ENCODE data around the gene AKAP1.

Gene AKAP1, protein sequence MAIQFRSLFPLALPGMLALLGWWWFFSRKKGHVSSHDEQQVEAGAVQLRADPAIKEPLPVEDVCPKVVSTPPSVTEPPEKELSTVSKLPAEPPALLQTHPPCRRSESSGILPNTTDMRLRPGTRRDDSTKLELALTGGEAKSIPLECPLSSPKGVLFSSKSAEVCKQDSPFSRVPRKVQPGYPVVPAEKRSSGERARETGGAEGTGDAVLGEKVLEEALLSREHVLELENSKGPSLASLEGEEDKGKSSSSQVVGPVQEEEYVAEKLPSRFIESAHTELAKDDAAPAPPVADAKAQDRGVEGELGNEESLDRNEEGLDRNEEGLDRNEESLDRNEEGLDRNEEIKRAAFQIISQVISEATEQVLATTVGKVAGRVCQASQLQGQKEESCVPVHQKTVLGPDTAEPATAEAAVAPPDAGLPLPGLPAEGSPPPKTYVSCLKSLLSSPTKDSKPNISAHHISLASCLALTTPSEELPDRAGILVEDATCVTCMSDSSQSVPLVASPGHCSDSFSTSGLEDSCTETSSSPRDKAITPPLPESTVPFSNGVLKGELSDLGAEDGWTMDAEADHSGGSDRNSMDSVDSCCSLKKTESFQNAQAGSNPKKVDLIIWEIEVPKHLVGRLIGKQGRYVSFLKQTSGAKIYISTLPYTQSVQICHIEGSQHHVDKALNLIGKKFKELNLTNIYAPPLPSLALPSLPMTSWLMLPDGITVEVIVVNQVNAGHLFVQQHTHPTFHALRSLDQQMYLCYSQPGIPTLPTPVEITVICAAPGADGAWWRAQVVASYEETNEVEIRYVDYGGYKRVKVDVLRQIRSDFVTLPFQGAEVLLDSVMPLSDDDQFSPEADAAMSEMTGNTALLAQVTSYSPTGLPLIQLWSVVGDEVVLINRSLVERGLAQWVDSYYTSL

DNA sequence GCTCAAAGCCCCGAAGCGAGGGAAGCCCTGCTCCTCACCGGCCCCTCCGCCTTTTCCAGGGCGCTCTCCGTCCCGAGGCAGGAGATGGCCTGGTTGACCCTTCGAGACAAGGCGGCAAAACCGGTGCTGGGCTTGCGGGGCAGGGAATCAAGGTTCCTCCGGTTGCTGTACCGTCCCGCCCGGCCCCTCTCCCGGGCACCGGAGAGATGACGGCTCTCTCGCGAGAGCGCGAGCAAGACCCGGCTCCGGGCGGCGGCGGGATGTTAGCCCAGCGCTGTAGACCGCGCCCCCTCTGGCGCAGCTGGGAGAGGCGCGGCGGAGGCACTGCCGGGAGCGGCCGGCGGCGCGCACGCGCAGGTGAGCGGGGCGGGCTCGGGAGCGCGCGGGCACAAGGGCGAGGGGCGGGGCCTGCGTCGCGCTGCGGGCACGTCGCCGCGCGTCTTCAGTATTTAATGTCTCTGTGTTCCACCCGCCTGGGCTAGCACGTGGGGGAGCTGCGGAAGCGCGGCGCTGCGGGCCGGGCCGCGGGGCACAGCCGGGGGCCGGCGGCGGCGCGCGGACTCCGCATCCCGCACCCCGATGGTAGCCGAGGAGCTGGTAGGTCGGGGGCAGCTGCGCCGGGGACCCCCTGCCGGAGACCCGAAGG, at the start of gene AKAP1:
TSS of gene AKAP1 (plus strand) at position 445 of the 646 bp plus-strand sequence. CDS start 20,219 bp downstream, outside the sequence.
- no peak for TF ChIP-seq GATA2 (IDR thresholded peaks at IDR 0.05; ENCODE audit: low read depth, low read length)
- no peak for TF ChIP-seq GATA3 (IDR thresholded peaks at IDR 0.05; ENCODE audit: low read depth, low read length)

DNA sequence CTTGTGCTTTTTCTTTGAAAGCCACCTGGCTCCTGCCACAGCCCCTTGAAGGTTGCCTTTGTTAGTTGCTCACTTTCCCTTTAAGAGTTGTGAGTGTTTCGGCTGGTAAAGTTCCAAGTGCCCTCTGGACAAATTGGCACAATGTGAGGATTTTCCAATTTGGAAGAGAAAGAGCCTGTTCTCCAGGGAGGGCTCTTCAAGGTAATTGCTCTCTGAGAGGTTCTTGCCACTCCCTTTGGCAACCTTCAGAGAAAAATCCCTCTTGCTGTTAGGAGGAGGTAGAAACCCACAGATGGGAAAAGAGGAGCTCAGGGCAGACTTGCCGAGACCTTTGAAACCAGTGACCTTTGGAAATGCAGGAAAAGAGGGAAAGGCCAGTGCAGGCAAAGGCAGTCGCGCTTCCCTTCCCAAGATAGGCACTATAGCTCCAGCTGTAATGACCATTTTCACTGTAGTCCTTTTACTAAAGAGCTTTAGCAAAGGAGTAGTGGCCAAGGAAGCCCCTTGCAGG, 49.0 kb upstream of the AKAP1 start:
- TF ChIP-seq GATA3 (IDR thresholded peaks at IDR 0.05; ENCODE audit: low read depth, low read length) (no peak), GATA2 (IDR thresholded peaks at IDR 0.05; ENCODE audit: low read depth, low read length) (no peak)

DNA sequence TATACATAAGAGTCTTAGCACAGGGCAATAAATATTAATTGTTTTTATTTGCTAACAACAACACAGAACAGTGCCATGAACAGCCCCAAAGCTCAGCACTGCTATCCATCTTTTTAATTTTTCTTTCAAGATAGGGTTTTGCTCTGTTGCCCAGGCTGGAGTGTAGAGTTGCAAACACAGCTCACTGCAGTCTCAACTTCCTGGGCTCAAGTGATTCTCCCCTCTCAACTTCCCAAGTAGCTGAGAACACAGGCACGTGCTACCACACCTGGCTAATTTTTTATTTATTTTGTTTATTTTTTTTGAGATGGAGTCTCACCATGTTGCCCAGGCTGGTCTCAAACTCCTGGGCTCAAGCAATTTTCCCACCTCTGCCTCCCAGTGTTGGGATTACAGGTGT, 47.6 kb upstream of the AKAP1 start:
- no peak for TF ChIP-seq GATA2 (IDR thresholded peaks at IDR 0.05; ENCODE audit: low read depth, low read length)
- TF ChIP-seq GATA3 (IDR thresholded peaks at IDR 0.05; ENCODE audit: low read depth, low read length): no peak

DNA sequence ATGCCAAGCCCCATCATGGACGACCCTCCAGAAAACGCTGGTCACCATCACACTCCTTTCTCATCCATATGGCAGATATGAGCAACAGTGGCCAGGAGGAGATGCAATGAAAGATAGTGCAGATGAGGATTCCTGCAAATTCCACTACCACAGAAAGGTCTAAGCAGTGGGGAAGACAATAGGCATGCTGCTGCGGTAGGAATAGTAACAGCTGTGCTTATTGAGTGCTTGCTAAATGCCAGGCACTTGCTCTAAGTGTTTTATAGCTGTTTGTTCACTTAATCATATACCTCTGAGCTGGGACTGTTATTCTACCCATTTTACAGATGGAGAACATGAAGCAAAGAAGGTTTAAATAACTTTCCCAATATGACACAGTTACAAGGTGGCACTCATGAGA, 46.6 kb upstream of the AKAP1 start:
- no peak for TF ChIP-seq GATA3 (IDR thresholded peaks at IDR 0.05; ENCODE audit: low read depth, low read length)
- TF ChIP-seq GATA2 (IDR thresholded peaks at IDR 0.05; ENCODE audit: low read depth, low read length): no peak

DNA sequence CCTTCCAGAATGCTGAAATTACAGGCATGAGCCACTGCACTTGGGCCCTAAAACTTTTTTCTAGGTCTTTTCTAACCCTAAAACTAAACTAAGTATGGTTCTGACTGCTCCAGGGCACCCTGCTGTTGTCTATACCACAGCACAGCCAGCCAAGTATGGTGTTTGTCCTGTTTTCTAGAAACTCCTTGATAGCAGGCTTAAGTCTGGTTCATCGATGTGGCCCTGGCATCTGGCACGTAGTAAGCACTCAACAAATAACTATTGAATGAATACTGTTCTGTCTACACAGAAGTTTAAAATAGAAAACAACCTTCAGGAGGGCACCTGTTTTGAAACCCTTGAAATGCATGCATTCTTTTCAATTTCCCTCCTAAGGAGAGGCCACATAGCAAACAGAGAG, 44.5 kb upstream of the AKAP1 start:
- no peak for TF ChIP-seq GATA2 (IDR thresholded peaks at IDR 0.05; ENCODE audit: low read depth, low read length)
- no peak for TF ChIP-seq GATA3 (IDR thresholded peaks at IDR 0.05; ENCODE audit: low read depth, low read length)

DNA sequence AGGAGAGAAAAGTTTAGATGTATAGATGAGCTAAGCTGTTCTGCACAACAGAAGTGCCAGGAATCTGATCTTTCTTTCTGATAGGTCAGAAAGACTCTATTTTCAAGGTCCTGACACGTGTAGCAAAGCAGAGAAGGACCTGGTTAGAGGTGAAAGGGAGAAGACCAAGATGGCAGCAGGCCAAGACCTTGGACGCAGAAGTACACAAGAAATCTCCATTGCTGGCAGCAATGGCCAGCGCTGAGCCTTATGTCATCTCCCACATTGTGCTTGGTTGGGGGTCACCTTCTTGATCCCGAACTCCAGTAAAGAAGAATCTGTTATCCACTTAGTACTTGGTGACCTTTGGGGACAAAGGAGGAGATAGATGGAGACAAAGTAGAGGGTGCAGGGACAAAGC, 41.8 kb upstream of the AKAP1 start:
- no peak for TF ChIP-seq GATA3 (IDR thresholded peaks at IDR 0.05; ENCODE audit: low read depth, low read length)
- TF ChIP-seq GATA2 (IDR thresholded peaks at IDR 0.05; ENCODE audit: low read depth, low read length): no peak

DNA sequence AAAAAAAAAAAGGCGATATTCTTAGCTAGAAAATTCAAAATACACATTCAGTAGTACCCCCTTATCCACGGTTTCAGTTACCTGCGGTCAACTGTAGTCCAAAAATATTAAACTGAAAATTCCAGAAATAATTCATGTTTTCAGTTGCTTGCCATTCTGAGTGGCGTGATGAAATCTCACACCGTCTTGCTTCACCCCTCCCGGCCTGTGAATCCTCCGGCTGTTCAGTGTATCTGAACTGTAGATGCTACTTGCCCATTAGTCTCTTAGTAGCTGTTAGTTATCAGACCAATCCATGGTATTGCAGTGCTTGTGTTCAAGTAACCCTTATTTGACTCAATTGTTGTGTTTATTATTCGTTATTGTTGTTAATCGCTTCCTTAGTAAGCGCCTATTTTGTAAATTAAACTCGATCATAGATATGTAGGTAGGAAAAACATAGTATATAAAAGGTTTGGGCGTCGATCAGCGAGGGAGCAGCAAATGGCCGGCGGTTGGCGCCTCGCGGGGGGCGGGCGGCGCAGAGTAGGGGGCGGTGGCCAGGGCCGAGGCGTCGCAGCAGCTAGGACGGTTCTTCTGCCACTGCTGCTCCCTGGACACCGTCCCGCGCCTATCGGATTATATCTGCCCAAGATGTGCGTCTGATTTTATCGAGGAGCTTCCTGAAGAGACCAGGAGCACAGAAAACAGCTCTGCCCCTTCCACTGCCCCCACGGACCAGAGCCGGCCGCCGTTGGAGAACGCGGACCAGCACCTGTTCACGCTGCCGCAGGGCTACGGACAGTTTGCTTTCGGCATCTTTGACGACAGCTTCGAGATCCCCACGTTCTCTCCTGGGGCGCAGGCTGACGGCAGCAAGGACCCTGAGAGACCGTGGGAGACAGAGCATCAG, 39.8 kb upstream of the AKAP1 start:
- no peak for TF ChIP-seq GATA2 (IDR thresholded peaks at IDR 0.05; ENCODE audit: low read depth, low read length)
- no peak for TF ChIP-seq GATA3 (IDR thresholded peaks at IDR 0.05; ENCODE audit: low read depth, low read length)

DNA sequence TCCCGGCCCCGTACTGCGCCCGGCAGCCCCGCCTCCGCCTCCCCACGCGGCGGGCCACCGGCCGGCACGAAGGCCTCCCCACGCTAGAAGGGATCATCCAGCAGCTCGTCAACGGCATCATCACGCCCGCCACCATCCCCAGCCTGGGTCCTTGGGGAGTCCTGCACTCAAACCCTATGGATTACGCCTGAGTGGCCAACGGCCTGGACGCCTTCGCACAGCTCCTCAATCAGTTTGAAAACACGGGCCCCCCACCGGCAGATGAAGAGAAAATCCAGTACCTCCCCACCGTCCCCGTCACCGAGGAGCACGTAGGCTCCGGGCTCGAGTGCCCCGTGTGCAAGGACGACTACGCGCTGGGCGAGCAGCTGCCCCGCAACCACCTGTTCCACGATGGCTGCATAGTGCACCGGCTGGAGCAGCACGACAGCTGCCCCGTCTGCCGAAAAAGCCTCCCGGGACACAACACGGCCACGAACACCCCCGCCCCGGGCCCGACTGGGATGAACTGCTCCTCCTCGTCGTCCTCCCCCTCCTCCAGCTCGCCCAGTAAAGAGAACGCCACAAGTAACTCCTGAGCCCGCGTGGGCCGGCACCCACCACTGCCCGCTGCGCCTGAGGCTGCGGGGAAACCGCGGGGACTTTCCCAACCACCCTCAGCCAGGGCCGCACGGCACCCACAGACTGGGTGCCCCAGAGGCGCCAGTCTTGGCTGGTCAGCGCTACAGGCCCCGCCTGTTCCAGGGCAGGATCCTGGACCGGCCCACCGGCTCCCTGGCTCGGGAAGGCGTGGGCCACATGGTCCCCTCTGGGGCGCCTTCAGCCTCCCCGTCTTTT, 39.0 kb upstream of the AKAP1 start:
- no peak for TF ChIP-seq GATA2 (IDR thresholded peaks at IDR 0.05; ENCODE audit: low read depth, low read length)
- no peak for TF ChIP-seq GATA3 (IDR thresholded peaks at IDR 0.05; ENCODE audit: low read depth, low read length)

DNA sequence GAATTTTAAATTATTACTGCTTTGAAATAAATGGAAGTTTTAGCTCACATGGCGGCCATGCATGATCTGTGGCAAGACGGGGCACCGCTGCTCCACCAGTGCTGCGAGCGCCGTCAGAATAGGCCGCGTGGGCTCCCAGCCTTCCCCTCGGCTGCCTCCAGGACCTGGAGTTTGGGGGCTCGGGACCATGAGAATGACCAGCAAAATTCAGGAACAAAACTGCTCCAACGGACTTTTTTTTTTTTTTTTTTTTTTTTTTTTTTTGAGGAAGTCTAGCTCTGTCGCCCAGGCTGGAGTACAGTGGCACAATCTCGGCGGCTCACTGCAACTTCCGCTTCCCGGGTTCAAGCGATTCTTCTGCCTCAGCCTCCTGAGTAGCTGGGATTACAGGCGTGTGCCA, 38.3 kb upstream of the AKAP1 start:
- no peak for TF ChIP-seq GATA2 (IDR thresholded peaks at IDR 0.05; ENCODE audit: low read depth, low read length)
- TF ChIP-seq GATA3 (IDR thresholded peaks at IDR 0.05; ENCODE audit: low read depth, low read length): no peak

DNA sequence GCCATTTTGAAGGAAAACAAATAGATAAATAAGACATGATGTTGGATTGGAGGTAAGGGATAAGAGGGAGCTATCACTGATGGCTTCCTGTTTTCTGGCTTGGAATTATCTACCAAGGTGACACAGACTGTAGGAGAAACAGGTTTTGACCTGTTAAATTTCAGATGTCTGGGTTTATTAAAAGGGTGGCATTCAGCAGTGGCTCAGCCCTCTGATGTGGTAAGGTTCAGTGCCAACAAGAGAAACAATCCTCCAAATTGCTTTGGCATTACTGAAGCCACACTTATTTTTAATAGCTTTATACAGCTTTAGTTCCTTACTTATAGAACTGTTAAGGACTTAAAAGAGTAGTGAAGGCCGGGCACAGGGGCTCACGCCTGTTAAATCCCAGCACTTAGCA, 37.0 kb upstream of the AKAP1 start:
- TF ChIP-seq GATA2 (IDR thresholded peaks at IDR 0.05; ENCODE audit: low read depth, low read length) (no peak), GATA3 (IDR thresholded peaks at IDR 0.05; ENCODE audit: low read depth, low read length) (no peak)

DNA sequence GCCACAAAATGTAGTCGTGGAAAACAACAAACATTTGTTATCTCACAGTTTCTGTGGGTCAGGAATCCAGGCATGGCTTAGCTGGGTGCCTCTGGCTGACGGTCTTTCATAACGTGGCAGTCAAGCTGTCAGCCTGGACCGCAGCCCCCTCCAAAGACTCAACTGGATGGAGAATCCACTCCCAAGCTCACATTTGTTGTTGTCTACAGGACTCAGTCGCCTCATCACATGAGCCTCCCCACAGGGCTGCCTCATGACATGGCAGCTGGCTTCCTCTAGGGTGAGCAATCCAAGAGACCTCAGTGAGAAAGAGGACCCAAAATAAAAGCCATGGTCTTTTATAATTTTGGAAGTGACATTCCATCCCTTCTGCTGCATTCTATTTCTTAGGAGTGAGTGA, 34.7 kb upstream of the AKAP1 start:
- TF ChIP-seq GATA2 (IDR thresholded peaks at IDR 0.05; ENCODE audit: low read depth, low read length) (no peak), GATA3 (IDR thresholded peaks at IDR 0.05; ENCODE audit: low read depth, low read length) (no peak)

DNA sequence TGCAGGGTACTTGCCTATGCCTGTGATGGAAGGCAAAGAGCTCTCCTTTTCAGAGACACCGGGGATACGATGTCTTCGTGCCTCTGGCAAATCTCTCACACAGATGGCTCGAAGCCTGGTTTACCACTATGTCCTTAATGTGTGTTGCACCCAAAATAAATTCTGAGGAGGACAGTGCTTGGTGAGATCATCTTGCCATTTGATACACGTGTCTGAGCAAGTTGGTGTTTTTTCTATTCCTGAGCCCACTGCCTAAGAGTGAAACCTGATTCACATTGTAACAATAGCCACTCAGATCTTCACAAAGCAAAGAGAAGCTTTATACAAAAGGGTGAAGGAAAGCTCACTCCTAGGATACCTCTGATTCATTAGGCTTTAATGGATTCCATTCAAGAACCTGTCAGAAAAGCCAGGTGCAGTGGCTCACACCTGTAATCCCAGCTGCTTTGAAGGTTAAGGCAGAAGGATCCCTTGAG, 33.1 kb upstream of the AKAP1 start:
- TF ChIP-seq GATA2 (IDR thresholded peaks at IDR 0.05; ENCODE audit: low read depth, low read length) (no peak), GATA3 (IDR thresholded peaks at IDR 0.05; ENCODE audit: low read depth, low read length) (no peak)
